Medulla oblongata (tissue), 1 donor: ENCODE data around the gene DUOXA1.

Experiments
- DNase-seq: peaks from one replicate; pipeline ENCODE4 v3.0.0-alpha.2; 2015; ENCODE audit errors: extremely low spot score

Gene DUOXA1

GRCh38 chr15:45133561-45133920, 3.9 kb upstream of the DUOXA1 start:
- DNase-seq = no peak

- no peak for DNase-seq
Observed at GRCh38 chr15:45132844-45133560, 3.3 kb upstream of the DUOXA1 start.

- DNase-seq = no peak
Observed at GRCh38 chr15:45131510-45131909, 1.8 kb upstream of the DUOXA1 start.

- DNase-seq = no peak
Observed at GRCh38 chr15:45130291-45131000, 767 bp upstream of the DUOXA1 start.

GRCh38 chr15:45128971-45129639, 574 bp downstream of the DUOXA1 start:
- no peak for DNase-seq

GRCh38 chr15:45126535-45127158, 3.0 kb downstream of the DUOXA1 start:
- no peak for DNase-seq

GRCh38 chr15:45123397-45123796, 6.3 kb downstream of the DUOXA1 start:
- DNase-seq = no peak

GRCh38 chr15:45122719-45123118, 7.0 kb downstream of the DUOXA1 start:
- DNase-seq = no peak

GRCh38 chr15:45121706-45122417, 7.8 kb downstream of the DUOXA1 start:
- DNase-seq = no peak

- DNase-seq = no peak
Observed at GRCh38 chr15:45121020-45121419, 8.7 kb downstream of the DUOXA1 start.

GRCh38 chr15:45120081-45120972, 9.4 kb downstream of the DUOXA1 start:
- DNase-seq = no peak

- no peak for DNase-seq
Observed at GRCh38 chr15:45118996-45119395, 10.7 kb downstream of the DUOXA1 start.

GRCh38 chr15:45118131-45118588, 11.5 kb downstream of the DUOXA1 start:
- peak; percentile 97 for DNase-seq

- no peak for DNase-seq
Observed at GRCh38 chr15:45117308-45118130, 12.2 kb downstream of the DUOXA1 start.

GRCh38 chr15:45116482-45117307, 13.0 kb downstream of the DUOXA1 start:
- DNase-seq = no peak

GRCh38 chr15:45116006-45116481, 13.6 kb downstream of the DUOXA1 start:
- no peak for DNase-seq

- DNase-seq = no peak
Observed at GRCh38 chr15:45115312-45115820, 14.3 kb downstream of the DUOXA1 start.

GRCh38 chr15:45114751-45115085, 15.0 kb downstream of the DUOXA1 start:
- DNase-seq = no peak
